HG03558 (cell line): ENCODE results near the gene ARHGAP24.

Experiments used
- ATAC-seq: cut with Tn5 transposase; IDR thresholded peaks from one replicate; pipeline ENCODE4 v1.9.1; 2021; ENCODE audit warnings: moderate number of reproducible peaks; ENCODE audit not compliant: unreplicated experiment; ENCODE audit errors: extremely low read depth

The ARHGAP24 gene

DNA sequence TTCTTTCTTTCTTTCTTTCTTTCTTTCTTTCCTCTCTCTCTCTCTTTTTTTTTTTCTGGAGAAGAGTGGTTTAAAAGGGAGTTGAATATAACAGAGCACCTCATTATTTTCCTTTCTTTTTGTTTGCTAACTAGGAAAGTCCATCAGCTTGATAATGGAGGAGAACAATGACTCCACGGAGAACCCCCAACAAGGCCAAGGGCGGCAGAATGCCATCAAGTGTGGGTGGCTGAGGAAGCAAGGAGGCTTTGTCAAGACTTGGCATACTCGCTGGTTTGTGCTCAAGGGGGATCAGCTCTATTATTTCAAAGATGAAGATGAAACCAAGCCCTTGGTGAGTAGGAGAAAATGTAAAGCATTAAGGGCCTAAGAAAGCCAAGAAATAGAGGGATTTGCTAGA lies 95.4 kb downstream of the ARHGAP24 start:
- no peak for ATAC-seq

- no peak for ATAC-seq
These were observed 96.1 kb downstream of the ARHGAP24 start for GRCh38 chr4:85571008-85571407.

GRCh38 chr4:85573270-85573669 lies 98.3 kb downstream of the ARHGAP24 start:
- no peak for ATAC-seq

DNA sequence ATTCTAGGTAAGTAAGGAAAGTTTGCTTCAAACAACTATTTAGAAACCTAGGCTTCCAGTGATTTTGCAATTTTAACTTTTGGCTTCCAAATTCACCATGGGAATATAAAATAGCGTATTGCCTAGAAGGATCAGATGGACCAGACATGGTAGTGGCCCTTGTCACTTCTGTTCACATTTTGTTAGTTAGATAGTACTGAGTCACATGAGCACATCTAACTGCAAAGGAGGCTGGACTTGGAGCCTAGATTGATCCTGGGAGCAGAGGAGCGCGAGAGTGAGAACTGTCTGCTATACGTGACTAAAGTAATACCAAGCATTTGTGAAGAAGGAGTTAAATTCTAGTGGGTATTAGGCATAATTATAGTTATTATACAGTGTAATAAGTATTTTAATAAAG lies 102.4 kb downstream of the ARHGAP24 start:
- no peak for ATAC-seq

GRCh38 chr4:85579942-85580341 lies 105.0 kb downstream of the ARHGAP24 start:
- ATAC-seq = no peak

- ATAC-seq = no peak
These were observed 105.5 kb downstream of the ARHGAP24 start for GRCh38 chr4:85580489-85580888.

DNA sequence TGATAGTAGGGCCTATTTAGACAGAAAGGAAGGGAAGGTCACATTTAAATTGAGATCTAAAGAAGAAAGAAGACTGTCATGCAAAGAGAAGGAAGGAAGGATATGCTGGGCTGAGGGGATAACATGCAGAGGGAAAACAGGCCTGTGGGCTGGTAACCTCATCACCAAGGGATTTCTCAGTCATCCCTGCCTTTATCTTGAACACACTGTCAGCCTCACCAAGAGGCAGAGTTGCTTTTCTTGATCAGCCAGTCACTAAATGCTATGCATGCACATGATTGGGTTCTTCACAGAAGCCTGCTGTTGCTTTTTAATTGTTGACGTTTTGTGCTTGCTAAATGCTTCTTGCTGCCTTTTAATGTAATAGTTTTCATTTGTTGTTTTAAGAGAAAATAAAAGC lies 113.0 kb downstream of the ARHGAP24 start:
- ATAC-seq = no peak

DNA sequence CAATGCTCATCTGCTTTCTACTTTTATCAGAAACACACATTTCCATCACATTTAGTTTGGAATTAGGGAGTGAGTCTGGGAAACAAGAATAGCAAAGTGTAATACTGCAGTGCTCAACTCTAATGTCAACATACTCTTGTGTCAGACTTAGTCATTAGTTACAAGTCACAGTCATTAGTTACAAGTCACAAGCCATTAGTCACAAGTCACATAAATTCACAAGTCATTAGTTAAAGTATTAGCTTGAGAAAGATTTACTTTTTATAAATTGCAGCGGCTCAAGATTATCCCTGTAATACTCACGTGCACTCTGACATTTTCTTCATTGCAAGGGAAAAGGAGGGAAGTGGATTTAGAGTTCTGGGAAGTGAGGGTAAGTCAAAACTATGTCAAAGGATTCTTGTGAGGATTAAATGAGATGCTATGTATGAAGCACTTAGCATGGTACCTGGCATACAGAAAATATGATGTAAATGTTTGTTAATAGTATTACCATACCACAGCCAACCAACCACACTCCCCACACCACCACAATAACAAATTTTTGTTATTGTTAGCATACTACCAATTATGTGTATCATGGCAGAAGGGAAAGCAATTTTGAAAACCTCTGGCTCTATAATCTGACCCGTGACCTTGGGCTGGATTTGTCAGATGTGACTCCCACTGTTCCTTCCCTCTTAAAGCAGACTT lies 116.6 kb downstream of the ARHGAP24 start:
- ATAC-seq = no peak

DNA sequence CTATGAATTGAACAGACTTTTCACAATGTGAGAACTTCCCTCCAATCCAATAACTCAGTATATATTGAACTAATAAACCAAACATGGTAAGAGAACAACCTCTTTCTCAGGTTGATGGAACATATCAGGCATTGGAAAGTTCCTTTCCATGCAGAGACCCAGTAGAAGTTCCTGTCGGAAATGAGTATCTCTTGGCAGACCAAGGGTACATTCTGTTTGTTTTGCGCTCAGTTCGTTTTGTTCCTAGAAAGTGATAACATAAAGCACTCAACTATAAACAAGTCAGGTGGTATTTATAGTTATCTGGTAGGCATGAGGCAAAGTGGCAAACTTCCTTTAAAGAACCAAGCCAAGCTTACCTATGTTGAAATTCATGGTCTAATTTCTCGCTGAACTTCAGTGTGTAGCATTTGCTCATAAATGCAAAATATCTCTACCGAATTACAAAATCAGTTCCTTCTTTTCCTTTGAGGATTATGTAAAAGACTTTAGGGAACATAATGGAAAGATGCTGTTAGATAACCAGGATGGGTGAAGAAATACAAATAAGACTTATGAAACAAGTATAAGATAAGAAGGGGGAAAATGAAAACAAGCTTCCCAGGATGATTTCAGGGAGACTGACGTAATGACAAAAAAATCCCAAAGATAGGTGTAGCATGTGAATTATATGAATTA lies 120.3 kb downstream of the ARHGAP24 start:
- no peak for ATAC-seq

DNA sequence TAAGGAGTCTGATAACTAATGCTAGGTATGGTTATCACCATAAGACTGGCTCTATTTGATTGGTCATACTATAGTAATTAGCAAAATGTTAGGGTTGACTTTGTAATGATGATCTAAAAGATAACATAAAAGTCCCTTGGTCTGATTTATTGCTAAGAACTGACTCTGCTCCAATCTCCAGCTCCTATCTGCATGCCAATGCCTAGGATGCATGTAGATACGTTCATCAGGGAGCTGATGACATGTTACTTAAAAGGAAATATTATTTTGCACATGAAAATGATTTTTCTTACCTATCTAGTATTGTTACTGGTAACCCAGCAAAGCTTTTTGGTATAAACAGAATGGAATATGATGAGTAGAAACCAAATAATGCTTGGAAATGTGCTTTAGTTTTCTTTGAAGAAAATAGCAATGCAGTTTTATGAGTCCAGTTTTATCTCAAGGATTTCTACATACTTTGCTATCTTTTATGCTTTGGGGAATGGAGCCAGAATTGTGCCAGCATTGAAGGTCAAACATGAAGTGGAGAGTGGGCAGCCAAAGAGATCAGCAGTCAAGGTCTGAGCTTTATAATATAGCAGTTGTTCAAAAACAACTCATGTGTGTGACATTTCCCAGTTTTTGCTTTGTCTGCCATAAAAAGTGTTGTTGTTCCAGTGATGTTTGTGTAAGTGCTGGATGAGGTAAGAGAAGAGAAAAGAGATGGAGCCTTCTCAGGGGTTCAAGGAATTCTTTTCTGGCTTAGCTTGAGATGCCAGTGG lies 121.0 kb downstream of the ARHGAP24 start:
- ATAC-seq = no peak

DNA sequence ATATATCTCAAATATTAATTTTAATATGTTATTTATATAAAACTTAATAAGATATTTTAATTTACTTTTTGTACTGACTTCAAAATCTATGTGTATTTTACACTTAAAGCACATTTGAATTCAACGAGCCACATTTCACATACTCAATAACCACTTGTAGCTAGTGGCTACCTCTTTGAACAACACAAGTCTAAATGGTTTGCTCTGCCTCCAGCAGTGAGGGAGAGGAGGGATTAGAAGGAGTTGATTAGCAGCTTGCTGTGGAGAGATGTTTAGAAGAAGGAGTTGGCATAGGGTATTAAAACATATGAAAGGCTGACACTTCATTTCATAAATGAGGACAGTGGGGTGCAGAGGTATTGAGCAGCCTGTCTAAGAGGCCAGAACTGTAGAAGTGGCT lies 124.0 kb downstream of the ARHGAP24 start:
- no peak for ATAC-seq

DNA sequence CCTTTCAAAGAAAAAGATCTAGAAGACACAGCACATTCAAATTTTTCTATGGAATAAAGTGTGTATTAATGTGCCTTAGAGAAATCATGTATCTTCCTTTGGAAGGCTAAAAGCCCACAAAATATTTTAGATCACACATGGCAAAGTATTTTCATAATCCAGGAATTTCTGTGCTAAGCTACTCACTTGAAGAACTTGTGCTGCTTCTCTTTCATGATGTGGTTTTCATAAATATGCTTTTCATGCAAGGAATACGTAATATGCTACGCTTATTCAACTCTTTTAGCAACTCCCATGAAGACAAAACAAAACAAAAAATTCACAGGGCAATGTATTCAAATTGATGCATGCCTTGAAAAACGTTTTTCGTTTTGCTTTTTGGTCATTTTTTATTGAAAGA lies 125.6 kb downstream of the ARHGAP24 start:
- no peak for ATAC-seq

DNA sequence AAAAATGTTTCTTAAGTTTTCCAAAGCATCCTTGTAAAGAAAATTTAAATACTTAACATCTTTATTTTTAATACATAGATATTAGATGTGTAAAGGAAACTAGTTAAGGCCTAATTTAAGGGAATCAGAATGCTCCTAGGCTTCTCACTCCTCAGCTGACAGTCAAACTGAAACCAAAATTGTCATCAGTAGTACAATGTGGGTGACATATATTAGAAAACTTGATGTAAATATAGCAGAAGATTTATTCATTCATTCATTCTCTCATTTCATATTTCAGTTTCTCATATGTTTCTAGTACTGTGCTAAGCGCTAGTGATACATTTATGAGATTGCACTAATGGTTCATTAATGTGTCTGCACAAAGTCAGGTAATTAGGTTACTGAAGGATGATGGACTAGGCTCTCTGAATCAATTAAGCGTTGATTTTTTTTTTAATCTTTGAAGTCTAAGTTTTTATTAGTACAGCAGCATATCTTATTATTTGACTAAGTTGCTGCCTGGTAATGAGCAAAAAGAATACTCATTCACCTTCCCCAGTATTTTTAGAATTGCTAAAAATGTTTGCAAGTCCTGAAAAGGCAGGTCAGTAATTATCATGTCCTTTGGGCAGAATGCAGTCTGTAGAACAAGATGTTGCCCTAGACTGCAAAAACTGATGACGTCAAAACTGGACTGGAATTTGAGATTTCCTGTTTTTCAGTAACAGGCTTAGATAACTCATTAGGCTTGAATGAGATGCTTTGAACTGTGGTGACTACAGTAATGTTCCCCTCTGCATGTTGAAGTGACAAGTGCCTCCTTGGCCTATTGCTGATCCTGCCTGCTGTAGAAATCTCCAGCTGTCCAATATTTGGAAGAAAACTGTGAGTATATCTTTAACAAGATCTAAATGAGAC lies 128.7 kb downstream of the ARHGAP24 start:
- ATAC-seq = peak; percentile 45

DNA sequence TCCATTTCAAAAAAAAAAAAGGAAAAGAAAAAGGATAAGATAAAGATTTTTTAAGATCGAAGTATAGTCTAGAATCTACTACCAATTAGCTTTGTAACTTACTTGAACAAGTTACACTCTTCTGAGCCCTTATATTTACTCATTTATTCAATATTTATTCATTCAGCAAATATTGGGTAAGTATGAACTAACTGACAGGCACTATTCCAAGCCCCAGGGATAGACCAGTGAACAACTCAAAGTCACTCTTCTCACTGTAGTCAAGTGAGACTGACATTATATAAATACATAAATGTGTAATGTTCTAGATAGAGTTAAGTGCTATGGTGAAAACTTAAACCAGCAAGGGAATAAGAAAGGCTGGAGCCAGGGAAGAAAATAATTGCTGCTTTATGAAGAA lies 131.6 kb downstream of the ARHGAP24 start:
- no peak for ATAC-seq

DNA sequence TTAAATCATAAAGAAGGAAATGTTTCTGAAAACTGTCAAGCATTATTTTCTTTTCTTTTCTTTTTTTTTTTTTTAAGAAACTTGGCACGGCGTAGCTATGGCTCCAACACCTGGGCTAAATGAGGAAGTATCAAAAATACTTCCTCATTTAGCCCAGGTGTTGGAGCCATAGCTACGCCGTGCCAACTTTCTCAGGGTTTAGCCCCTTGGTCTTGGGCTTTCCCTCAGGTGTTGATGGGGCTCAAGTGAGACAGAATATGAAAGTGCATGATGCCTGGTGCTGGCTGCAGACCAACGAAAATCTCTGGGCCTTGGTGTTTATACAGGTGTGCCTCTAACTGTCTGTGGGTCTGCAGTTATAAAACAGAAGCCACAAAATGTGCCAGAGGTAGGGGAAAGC lies 132.7 kb downstream of the ARHGAP24 start:
- peak; percentile 36 for ATAC-seq

DNA sequence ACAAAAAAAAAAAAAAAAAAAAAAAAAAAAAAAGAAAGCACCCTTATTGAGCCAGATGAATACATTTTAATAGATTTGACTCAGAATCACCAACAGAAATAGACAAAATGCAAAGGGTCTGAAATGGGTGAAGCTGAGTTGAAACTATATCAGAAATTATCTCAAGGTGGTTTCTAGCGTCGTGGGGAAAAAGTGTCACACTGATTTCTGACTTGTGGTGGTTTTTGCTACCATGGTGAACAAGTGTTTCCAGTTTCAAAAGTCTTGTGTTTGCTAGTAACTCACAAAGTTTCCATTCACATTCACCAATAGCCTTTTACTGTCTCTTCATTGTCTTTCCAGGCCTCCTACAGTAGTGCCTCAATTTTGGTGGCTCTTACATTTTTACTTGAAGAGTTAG lies 135.5 kb downstream of the ARHGAP24 start:
- peak; percentile 89 for ATAC-seq

DNA sequence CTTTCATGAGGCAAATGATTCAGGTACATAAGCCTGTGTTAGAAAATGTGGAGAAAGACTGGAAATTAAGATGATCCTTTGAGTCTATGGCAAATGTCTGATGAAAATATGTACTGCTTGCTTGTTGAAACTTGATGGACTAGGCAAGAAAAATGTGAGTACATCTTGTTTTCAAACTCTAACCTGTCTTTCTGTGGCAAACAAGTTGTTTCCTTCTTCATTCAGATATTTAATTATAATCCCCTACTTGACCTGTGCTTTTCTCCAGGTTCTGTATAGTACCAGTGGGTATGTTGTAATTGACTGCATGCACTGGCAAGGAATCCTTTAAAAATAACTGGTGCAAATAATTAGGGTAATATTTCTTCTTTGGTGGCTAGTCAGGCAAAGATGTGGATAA lies 136.7 kb downstream of the ARHGAP24 start:
- no peak for ATAC-seq

- no peak for ATAC-seq
These were observed 139.0 kb downstream of the ARHGAP24 start for GRCh38 chr4:85613901-85614300.

DNA sequence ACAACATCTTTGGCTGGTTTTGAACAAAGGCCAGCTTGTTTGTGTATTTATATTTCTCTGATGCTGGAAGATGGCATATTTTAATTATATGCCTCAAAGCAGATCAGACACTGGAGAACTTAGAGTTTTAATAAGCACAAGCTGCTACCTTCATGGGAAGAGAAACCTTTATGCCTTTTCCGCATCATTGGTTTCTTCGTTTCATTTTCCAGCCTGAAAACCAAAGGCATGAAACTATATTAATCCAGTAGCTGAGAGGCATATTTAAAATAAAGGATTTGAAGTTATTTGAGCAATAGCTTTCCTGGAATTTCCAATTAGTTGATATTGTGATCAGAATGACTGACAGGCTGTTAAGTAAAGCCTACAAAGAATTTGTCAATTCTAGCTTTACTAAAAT lies 141.0 kb downstream of the ARHGAP24 start:
- ATAC-seq = no peak

DNA sequence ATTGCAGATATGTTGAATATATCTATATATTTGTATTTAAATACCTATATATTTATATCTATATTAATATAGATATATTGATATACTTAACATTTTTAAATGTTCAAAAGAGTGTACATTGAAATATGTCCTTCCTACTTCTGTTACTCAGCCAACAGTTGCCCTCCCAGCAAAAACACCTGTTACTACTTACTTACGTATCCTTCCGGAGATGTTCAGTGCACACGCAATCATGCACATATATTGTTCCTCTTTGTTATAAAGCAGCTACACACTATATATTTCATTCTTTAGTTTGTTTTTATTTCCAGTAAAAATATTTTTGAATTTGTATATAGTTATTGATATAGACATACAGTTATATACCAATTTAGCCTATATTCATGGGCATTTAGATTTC lies 142.3 kb downstream of the ARHGAP24 start:
- ATAC-seq = no peak
